ENCODE results near the gene IL3RA.
"Not testable (repeated sequence)": the region's sequence is repeated elsewhere in the genome, so short reads cannot be mapped to it uniquely, and the experiment has no call there.

Gene IL3RA

GRCh38 chrX:1300449-1300848, 36.1 kb upstream of the IL3RA start:
- TF ChIP-seq CTCF (IDR thresholded peaks at IDR 0.05; ENCODE audit: insufficient read depth, low read depth, low read length, missing control alignments) = no peak
- H3K4me3 ChIP-seq (ENCODE audit: low read depth, low read length) = no peak overlapping the region
- DNase-seq (ENCODE audit: low read depth) = no peak

- TF ChIP-seq CTCF (IDR thresholded peaks at IDR 0.05; ENCODE audit: insufficient read depth, low read depth, low read length, missing control alignments) = no peak
- no peak for DNase-seq (ENCODE audit: low read depth)
Observed at GRCh38 chrX:1305411-1305810, 31.2 kb upstream of the IL3RA start.

GRCh38 chrX:1306909-1307625, 29.5 kb upstream of the IL3RA start:
- TF ChIP-seq CTCF (IDR thresholded peaks at IDR 0.05; ENCODE audit: insufficient read depth, low read depth, low read length, missing control alignments) = no peak
- DNase-seq (ENCODE audit: low read depth) = no peak
- no peak overlapping the region for H3K4me3 ChIP-seq (ENCODE audit: low read depth, low read length)

More at GRCh38 chrX:1305411-1305810, 31.2 kb upstream of the IL3RA start:
- H3K4me3 ChIP-seq (ENCODE audit: low read depth, low read length) = no peak overlapping the region

GRCh38 chrX:1307626-1308340, 28.8 kb upstream of the IL3RA start:
- H3K4me3 ChIP-seq (ENCODE audit: low read depth, low read length) = no peak overlapping the region
- no peak for DNase-seq (ENCODE audit: low read depth)
- no peak for TF ChIP-seq CTCF (IDR thresholded peaks at IDR 0.05; ENCODE audit: insufficient read depth, low read depth, low read length, missing control alignments)

GRCh38 chrX:1308476-1308875, 28.1 kb upstream of the IL3RA start:
- no peak for TF ChIP-seq CTCF (IDR thresholded peaks at IDR 0.05; ENCODE audit: insufficient read depth, low read depth, low read length, missing control alignments)
- no peak overlapping the region for H3K4me3 ChIP-seq (ENCODE audit: low read depth, low read length)

GRCh38 chrX:1308917-1309316, 27.7 kb upstream of the IL3RA start:
- not testable (repeated sequence) for H3K4me3 ChIP-seq (ENCODE audit: low read depth, low read length); DNase-seq (ENCODE audit: low read depth)

More at GRCh38 chrX:1308476-1308875, 28.1 kb upstream of the IL3RA start:
- DNase-seq (ENCODE audit: low read depth) = no peak

GRCh38 chrX:1313788-1314187, 22.8 kb upstream of the IL3RA start:
- H3K4me3 ChIP-seq (ENCODE audit: low read depth, low read length) = no peak overlapping the region
- no peak for TF ChIP-seq CTCF (IDR thresholded peaks at IDR 0.05; ENCODE audit: insufficient read depth, low read depth, low read length, missing control alignments)
- no peak for DNase-seq (ENCODE audit: low read depth)

All from GM12865 (cell line).